Astrocyte of the spinal cord (primary cell): Measurements from ENCODE around the gene SETD1A.

ENCODE experiments used
- DNase-seq: peaks from one replicate; pipeline ENCODE4 v3.0.0; 2011; ENCODE audit warnings: low read depth, low spot score
- H3K4me3 ChIP-seq: 2 replicates; pipeline ENCODE4 v1.5.1; 2011; ENCODE audit warnings: low read depth, mild to moderate bottlenecking, low read length, moderate library complexity
- in situ Hi-C: cut with HindIII; loops from 2 replicates; pipeline ENCODE4 v1.10.0; 2017; ENCODE audit warnings: low sequenced_read_pairs
- TF ChIP-seq, protein P1 (sequence below): IDR thresholded peaks from 2 replicates; pipeline ENCODE4 v1.5.1; 2012; ENCODE audit warnings: low read depth, mild to moderate bottlenecking, low read length, inconsistent platforms

Gene SETD1A

GRCh38 chr16:30980023-30980371 is 22.4 kb downstream of the SETD1A start:
- DNase-seq, result no peak
- H3K4me3 ChIP-seq, result no peak overlapping the region
- in situ Hi-C loops, result no loop called here
- TF ChIP-seq, protein P1, sequence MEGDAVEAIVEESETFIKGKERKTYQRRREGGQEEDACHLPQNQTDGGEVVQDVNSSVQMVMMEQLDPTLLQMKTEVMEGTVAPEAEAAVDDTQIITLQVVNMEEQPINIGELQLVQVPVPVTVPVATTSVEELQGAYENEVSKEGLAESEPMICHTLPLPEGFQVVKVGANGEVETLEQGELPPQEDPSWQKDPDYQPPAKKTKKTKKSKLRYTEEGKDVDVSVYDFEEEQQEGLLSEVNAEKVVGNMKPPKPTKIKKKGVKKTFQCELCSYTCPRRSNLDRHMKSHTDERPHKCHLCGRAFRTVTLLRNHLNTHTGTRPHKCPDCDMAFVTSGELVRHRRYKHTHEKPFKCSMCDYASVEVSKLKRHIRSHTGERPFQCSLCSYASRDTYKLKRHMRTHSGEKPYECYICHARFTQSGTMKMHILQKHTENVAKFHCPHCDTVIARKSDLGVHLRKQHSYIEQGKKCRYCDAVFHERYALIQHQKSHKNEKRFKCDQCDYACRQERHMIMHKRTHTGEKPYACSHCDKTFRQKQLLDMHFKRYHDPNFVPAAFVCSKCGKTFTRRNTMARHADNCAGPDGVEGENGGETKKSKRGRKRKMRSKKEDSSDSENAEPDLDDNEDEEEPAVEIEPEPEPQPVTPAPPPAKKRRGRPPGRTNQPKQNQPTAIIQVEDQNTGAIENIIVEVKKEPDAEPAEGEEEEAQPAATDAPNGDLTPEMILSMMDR, result no peak

DNA sequence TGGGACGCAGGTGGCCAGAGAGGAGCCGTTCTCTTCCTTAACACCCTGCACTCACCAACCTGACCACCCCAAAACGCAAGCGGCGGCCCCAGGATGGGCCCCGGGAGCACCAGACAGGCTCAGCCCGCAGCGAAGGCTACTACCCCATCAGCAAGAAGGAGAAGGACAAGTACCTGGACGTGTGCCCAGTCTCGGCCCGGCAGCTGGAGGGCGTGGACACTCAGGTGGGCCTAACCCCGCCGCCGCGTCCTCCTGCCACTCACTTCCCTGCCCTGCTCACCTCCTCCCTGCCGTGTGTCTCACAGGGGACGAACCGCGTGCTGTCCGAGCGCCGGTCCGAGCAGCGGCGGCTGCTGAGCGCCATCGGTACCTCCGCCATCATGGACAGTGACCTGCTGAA is 22.9 kb downstream of the SETD1A start:
- in situ Hi-C loops, result no loop called here
- DNase-seq, result no peak
- TF ChIP-seq, protein P1, result no peak
- H3K4me3 ChIP-seq, result no peak overlapping the region

DNA sequence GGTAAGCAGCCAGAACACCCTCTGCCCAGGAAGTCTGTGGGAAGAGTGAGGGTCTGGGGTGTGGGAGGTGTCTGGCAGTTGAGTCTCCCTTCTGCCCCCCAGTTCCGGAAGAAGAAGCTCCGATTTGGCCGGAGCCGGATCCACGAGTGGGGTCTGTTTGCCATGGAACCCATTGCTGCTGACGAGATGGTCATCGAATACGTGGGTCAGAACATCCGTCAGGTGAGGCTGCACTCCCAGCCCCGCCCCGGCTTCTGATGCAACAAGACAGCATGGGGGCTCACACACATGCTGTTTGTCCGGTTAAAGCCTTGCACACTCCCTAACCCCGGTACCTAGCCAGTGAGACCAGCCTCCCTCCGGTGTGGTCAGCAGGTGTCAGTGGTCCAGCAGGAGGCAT is 23.4 kb downstream of the SETD1A start:
- no peak overlapping the region for H3K4me3 ChIP-seq
- DNase-seq, result no peak
- in situ Hi-C loops, result no loop called here
- TF ChIP-seq, protein P1, result no peak

- TF ChIP-seq, protein P1, result no peak
- in situ Hi-C loops, result no loop called here
- DNase-seq, result no peak
- no peak overlapping the region for H3K4me3 ChIP-seq
Observed at GRCh38 chr16:30982548-30983288, 25.2 kb downstream of the SETD1A start.

DNA sequence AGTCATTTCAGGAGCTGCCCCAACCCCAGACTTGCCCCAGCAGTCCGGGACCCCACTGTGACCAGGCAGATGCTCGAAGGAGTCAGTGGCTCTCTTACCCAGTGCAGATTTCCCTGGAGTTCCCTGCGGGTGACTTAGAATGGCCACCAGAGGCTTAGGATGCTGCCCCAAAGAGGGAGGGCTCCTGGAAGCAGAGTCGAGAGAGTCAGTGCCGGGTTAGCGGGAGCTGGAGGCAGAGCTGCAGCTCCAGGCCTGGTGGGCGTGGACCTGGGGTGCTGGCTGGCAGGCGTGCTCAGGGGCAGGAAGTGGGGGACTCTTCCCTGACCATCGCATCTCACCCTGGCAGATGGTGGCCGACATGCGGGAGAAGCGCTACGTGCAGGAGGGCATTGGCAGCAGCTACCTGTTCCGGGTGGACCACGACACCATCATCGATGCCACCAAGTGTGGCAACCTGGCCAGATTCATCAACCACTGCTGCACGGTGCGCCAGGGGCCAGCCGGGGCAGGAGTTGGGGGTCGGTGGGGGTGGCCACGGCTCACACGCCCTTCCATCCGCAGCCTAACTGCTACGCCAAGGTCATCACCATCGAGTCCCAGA is 25.8 kb downstream of the SETD1A start:
- TF ChIP-seq, protein P1, result no peak
- H3K4me3 ChIP-seq, result no peak overlapping the region
- in situ Hi-C loops, result no loop called here
- DNase-seq, result no peak

- no peak overlapping the region for H3K4me3 ChIP-seq
- in situ Hi-C loops, result no loop called here
- TF ChIP-seq, protein P1, result no peak
- no peak for DNase-seq
Observed at GRCh38 chr16:30983898-30984610, 26.5 kb downstream of the SETD1A start.
